Measurements from ENCODE around the gene VIL1. TPM values are rescaled to one million over a fixed set of nuclear protein-coding genes. Genes with fewer than 3 reads are reported as not detected.

Gene VIL1
- total and polyA plus RNA-seq, 2 of the 13 experiments (the other 11 are each of a cell fraction or from before 2014, with no cell fraction given), result 287 to 301 TPM

- TF ChIP-seq ZMYM4 (CRISPR knock-in tag; IDR thresholded peaks at IDR 0.05), result peak; percentile 75
- TF ChIP-seq ZNF629 (CRISPR knock-in tag; conservative IDR thresholded peaks at IDR 0.05), result peak; percentile 64
- TF ChIP-seq, protein P1, sequence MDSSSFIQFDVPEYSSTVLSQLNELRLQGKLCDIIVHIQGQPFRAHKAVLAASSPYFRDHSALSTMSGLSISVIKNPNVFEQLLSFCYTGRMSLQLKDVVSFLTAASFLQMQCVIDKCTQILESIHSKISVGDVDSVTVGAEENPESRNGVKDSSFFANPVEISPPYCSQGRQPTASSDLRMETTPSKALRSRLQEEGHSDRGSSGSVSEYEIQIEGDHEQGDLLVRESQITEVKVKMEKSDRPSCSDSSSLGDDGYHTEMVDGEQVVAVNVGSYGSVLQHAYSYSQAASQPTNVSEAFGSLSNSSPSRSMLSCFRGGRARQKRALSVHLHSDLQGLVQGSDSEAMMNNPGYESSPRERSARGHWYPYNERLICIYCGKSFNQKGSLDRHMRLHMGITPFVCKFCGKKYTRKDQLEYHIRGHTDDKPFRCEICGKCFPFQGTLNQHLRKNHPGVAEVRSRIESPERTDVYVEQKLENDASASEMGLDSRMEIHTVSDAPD (CRISPR knock-in tag; IDR thresholded peaks at IDR 0.05), result peak; percentile 76; the same call in 1 of the 2 replicates
- 0 out of 2 replicates have a peak, but pooled peaks have one; percentile 57 for TF ChIP-seq HNF1B (CRISPR knock-in tag; IDR thresholded peaks at IDR 0.05)
- no peak for TF ChIP-seq MATR3 (CRISPR knock-in tag; IDR thresholded peaks at IDR 0.05)
- TF ChIP-seq ZNF564 (CRISPR knock-in tag; IDR thresholded peaks at IDR 0.05), result 0 out of 2 replicates have a peak, but pooled peaks have one; percentile 28
- peak; percentile 85; the same call in 1 of the 2 replicates for TF ChIP-seq MTF2 (CRISPR knock-in tag; IDR thresholded peaks at IDR 0.05; ENCODE audit: borderline replicate concordance)
- 0 out of 2 replicates have a peak, but pooled peaks have one; percentile 6 for TF ChIP-seq ZNF652 (CRISPR knock-in tag; IDR thresholded peaks at IDR 0.05; ENCODE audit: borderline replicate concordance, low read depth)
- TF ChIP-seq, protein P2, sequence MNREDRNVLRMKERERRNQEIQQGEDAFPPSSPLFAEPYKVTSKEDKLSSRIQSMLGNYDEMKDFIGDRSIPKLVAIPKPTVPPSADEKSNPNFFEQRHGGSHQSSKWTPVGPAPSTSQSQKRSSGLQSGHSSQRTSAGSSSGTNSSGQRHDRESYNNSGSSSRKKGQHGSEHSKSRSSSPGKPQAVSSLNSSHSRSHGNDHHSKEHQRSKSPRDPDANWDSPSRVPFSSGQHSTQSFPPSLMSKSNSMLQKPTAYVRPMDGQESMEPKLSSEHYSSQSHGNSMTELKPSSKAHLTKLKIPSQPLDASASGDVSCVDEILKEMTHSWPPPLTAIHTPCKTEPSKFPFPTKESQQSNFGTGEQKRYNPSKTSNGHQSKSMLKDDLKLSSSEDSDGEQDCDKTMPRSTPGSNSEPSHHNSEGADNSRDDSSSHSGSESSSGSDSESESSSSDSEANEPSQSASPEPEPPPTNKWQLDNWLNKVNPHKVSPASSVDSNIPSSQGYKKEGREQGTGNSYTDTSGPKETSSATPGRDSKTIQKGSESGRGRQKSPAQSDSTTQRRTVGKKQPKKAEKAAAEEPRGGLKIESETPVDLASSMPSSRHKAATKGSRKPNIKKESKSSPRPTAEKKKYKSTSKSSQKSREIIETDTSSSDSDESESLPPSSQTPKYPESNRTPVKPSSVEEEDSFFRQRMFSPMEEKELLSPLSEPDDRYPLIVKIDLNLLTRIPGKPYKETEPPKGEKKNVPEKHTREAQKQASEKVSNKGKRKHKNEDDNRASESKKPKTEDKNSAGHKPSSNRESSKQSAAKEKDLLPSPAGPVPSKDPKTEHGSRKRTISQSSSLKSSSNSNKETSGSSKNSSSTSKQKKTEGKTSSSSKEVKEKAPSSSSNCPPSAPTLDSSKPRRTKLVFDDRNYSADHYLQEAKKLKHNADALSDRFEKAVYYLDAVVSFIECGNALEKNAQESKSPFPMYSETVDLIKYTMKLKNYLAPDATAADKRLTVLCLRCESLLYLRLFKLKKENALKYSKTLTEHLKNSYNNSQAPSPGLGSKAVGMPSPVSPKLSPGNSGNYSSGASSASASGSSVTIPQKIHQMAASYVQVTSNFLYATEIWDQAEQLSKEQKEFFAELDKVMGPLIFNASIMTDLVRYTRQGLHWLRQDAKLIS (CRISPR knock-in tag; IDR thresholded peaks at IDR 0.05), result 0 out of 2 replicates have a peak, but pooled peaks have one; percentile 15
- no peak for TF ChIP-seq MTA3 (CRISPR knock-in tag; IDR thresholded peaks at IDR 0.05)
- no peak for TF ChIP-seq ZNF224 (CRISPR knock-in tag; IDR thresholded peaks at IDR 0.05)
- TF ChIP-seq FOXO1 (CRISPR knock-in tag; IDR thresholded peaks at IDR 0.05), result peak; percentile 77; the same call in 1 of the 2 replicates
- TF ChIP-seq TP53 (CRISPR knock-in tag; conservative IDR thresholded peaks at IDR 0.05), result no peak
- peak; percentile 86 for TF ChIP-seq MYC (CRISPR knock-in tag; IDR thresholded peaks at IDR 0.05; ENCODE audit: borderline replicate concordance)
- TF ChIP-seq FLYWCH1 (CRISPR knock-in tag; IDR thresholded peaks at IDR 0.05), result 0 out of 2 replicates have a peak, but pooled peaks have one; percentile 20
- TF ChIP-seq RBFOX2 (IDR thresholded peaks at IDR 0.05; ENCODE audit: low read depth, low read length), result peak; percentile 64
- TF ChIP-seq ARHGAP35 (CRISPR knock-in tag; IDR thresholded peaks at IDR 0.05; ENCODE audit: borderline replicate concordance), result no peak
- peak; percentile 90 for TF ChIP-seq MAZ (IDR thresholded peaks at IDR 0.05; ENCODE audit: borderline replicate concordance, low read depth, low read length)
- peak; percentile 99 for TF ChIP-seq MAZ (CRISPR knock-in tag; IDR thresholded peaks at IDR 0.05; ENCODE audit: low read depth)
- TF ChIP-seq ZNF577 (CRISPR knock-in tag; IDR thresholded peaks at IDR 0.05; ENCODE audit: borderline replicate concordance, low read depth), result no peak
- peak; percentile 57 for TF ChIP-seq ATF2 (CRISPR knock-in tag; IDR thresholded peaks at IDR 0.05)
Measured at GRCh38 chr2:218400930-218401881, 17.7 kb upstream of the VIL1 start (continued).

All from HepG2 (cell line).